Large intestine (tissue), 3 donors: ENCODE measurements around the gene PALD1. TPM values are rescaled to one million over a fixed set of nuclear protein-coding genes. Genes with fewer than 3 reads are reported as not detected.

Source experiments
- DNase-seq, 2 donors: peaks; one replicate each; pipeline versions ENCODE4 v3.0.0 to v3.0.0-alpha.2; 2013
- H3K27ac ChIP-seq: one replicate; pipeline ENCODE4 v1.5.1; 2013; ENCODE audit warnings: low read length
- H3K27me3 ChIP-seq: 2 replicates; pipeline ENCODE4 v1.6.1; 2013; ENCODE audit warnings: low read length; ENCODE audit not compliant: control insufficient read depth, insufficient read depth
- H3K36me3 ChIP-seq: 2 replicates; pipeline ENCODE4 v1.6.1; 2013; ENCODE audit warnings: low read length; ENCODE audit not compliant: control insufficient read depth, insufficient read depth
- H3K4me1 ChIP-seq: one replicate; pipeline ENCODE4 v1.6.1; 2013; ENCODE audit warnings: low read length; ENCODE audit not compliant: control insufficient read depth, insufficient read depth
- H3K4me3 ChIP-seq: one replicate; pipeline ENCODE4 v1.5.1; 2013; ENCODE audit warnings: low read length
- H3K9me3 ChIP-seq: one replicate; pipeline ENCODE4 v1.6.1; 2013; ENCODE audit warnings: mild to moderate bottlenecking, low read depth, low read length, moderate library complexity; ENCODE audit not compliant: control insufficient read depth
- WGBS: methylation state at CpG from one replicate; pipeline ENCODE4 v1.1.5; 2013; ENCODE audit warnings: low lambda C conversion rate; ENCODE audit not compliant: insufficient coverage; 5-methylcytosine and 5-hydroxymethylcytosine counted together
- polyA plus RNA-seq: library from polyadenylated mRNA; unstranded; fragments of 120-200 nt; gene quantifications from one replicate; pipeline ENCODE4 v1.2.1, GENCODE V29; 2013

The PALD1 gene
- polyA plus RNA-seq, 1 donor, result 6.1 TPM

DNA sequence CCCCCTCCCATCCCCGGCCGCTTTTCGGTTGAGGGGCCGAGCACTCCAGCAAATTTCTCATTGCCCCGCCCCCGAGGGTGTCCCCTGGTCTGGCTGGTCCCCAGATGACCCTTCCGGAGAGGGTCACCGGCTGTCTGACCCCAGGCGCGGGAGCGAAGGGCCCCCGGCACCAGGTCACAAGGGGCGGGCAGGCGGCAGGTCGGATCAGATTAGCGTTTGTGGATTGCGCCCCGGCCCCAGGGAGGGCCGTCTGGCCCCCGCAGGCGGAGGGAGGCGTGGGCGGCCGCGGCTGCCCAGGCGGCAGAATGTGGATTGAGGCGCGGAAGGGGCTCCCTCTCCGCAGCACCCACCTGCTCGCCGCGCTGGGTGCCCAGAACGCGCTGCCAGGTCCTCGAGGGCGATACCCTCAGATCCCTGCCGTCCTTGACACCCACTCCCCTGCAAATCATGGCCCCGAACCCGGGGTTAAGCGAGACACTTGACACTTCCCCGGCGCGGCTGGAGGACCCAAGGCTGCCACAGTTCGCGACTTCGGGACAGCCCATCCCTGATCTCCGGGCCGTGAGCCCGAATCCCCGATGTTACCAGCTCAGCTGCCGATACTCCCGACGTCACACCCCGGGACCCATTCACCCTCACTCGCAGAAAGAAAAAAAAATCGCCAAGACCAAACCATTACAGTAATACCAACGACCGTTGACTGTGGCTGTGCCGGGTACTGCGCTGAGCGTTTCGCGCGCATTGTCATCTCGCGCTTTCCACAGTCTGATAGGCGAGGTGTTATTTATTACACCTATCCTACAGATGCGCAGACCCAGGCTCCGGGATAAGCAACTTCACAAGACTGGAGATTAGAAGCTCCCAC is 38.0 kb upstream of the PALD1 start:
- no CpG with 5 or more reads among the region's 69 CpGs for WGBS

DNA sequence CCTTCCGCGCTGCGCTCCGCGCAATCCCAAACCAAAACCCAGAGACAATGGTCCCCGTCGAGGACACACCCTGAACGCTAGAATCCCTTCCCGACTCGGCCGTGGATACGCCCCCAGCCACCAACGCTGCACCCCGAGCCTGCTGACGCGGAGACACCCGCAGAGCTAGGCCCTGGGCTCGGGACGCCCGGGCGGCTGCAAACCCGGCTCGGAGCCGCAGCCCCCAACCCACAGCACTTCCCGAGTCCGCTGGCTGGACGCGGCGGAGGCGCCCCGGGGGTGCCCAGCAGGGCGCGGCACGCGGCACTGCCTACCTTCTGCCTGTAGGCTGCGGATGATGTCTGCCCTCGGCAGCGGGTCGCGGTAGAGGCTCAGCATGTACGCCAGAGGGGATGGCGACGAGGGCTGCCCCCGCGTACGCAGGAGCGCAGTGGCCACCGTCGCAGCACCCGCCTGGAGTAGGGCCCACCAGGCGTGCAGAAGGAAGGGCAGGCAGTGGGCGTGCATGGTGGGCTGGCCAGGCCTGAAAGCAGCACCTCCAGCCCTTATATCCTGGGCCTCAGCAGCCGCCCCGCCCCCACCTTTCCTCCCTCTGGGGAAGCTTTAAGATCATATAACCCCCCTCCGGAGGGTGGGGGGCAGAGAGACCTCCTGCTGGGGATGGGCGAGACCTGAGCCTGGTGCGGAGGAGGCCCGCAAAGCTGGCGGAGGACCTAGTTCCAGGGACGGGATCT is 37.2 kb upstream of the PALD1 start, which contains the start of gene NODAL:
NODAL (minus strand) TSS at position 521 of the 734 bp plus-strand sequence; CDS start at position 507, 14 bp downstream.
- Histone ChIP-seq H3K9me3 (peaks cover 10% of the 10 kb centered on the region), H3K27ac (no peak within 1 kb of the TSS), H3K27me3 (peaks cover 45% of the 10 kb centered on the region), H3K36me3 (no peaks in the 10 kb centered on the region), H3K4me1 (peaks cover 37% of the 10 kb centered on the region), H3K4me3 (no peak within 1 kb of the TSS)
- WGBS, result no CpG with 5 or more reads among the region's 60 CpGs
- DNase-seq, result no peak

More for the DNA sequence above, 38.0 kb upstream of the PALD1 start:
- H3K4me1 ChIP-seq, result peaks cover 31% of the 10 kb centered on the region
- H3K27ac ChIP-seq, result no peak overlapping the region
- peaks cover 45% of the 10 kb centered on the region for H3K27me3 ChIP-seq
- H3K4me3 ChIP-seq, result no peak overlapping the region
- peaks cover 4% of the 10 kb centered on the region for H3K36me3 ChIP-seq
- H3K9me3 ChIP-seq, result peaks cover 10% of the 10 kb centered on the region
- peak in 1 of 2 donors; percentile 37 for DNase-seq

DNA sequence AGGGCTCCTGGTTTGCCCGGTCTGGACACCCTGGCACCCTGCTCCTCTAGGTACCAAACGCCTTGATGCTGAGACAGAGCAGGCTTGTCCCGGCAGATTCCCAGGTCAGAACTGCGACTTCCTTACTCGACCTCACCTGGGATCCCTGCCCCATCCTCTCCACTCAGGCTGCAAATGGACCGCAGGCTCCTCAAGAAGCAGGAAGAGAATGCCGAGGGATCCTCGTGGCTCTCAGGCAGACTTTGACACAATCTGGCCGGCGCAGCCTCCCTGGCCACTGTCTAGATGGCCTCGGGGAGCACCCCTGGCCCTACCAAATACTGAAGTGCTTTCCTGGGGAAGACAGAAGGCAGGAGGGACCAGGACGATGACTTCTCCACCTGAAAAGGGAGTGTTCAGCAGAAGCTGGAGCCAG is 36.7 kb upstream of the PALD1 start:
- Histone ChIP-seq H3K27ac (no peak overlapping the region), H3K36me3 (no peaks in the 10 kb centered on the region), H3K9me3 (peaks cover 10% of the 10 kb centered on the region), H3K27me3 (peaks cover 45% of the 10 kb centered on the region), H3K4me3 (no peak overlapping the region), H3K4me1 (peaks cover 41% of the 10 kb centered on the region)
- peak in 1 of 2 donors; percentile 62 for DNase-seq
- no CpG with 5 or more reads among the region's 12 CpGs for WGBS

DNA sequence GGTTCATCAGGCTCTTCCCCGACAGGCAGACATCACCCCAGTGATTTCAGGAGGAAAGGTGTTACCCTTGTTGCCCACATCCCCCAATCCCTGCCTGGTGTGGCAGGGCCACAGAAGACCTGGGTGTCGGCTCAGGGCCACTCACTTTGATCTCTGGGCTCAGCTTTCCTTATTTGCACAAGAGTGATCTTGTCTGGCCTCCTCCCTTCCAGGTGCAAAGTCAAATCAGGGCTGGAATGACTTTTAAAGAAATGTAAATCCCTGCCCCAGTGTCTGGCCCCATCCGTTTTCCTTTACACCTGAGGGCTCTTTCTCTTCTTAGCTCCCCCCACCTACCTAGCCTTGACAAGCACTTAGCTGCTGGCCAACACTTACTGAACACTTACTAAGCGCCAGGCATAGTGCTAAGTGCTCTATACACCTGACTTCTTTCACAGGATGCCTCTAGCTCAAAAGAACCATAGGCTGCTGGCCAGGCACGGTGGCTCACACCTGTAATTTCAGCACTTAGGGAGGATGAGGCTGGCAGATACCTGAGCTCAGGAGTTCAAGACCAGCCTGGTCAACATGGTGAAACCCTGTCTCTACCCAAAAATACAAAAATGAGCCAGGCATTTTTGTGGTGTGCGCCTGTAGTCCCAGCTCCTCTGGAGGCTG is 36.1 kb upstream of the PALD1 start:
- Histone ChIP-seq H3K4me1 (peaks cover 41% of the 10 kb centered on the region), H3K27ac (no peak overlapping the region), H3K27me3 (peaks cover 45% of the 10 kb centered on the region), H3K9me3 (peaks cover 10% of the 10 kb centered on the region), H3K4me3 (no peak overlapping the region), H3K36me3 (no peaks in the 10 kb centered on the region)
- no CpG with 5 or more reads among the region's 6 CpGs for WGBS
- peak; percentile 80 to 87 for DNase-seq

DNA sequence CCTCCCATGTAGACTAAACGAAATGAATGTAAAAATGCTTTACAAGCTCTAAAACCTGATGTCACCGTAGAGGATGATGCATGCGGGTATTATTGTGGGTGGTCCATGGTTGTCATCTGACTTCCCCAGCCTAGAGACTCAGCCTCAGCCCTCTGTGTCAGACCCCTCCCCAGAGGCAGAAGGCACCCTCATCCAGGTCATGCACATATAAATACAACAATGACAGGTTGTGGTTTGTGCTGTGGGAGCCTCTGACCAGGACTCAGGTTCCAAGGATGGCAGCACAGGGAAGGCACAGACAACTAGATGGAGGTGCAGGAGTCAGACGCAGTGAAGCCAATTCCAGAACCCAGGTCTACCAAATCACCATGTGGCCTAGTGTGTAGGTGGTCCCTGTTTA is 33.8 kb upstream of the PALD1 start:
- Histone ChIP-seq H3K9me3 (peaks cover 10% of the 10 kb centered on the region), H3K4me1 (peaks cover 47% of the 10 kb centered on the region), H3K27ac (no peak overlapping the region), H3K36me3 (no peaks in the 10 kb centered on the region), H3K4me3 (no peak overlapping the region), H3K27me3 (peaks cover 26% of the 10 kb centered on the region)
- DNase-seq, result no peak
- WGBS, result no CpG with 5 or more reads among the region's 4 CpGs

DNA sequence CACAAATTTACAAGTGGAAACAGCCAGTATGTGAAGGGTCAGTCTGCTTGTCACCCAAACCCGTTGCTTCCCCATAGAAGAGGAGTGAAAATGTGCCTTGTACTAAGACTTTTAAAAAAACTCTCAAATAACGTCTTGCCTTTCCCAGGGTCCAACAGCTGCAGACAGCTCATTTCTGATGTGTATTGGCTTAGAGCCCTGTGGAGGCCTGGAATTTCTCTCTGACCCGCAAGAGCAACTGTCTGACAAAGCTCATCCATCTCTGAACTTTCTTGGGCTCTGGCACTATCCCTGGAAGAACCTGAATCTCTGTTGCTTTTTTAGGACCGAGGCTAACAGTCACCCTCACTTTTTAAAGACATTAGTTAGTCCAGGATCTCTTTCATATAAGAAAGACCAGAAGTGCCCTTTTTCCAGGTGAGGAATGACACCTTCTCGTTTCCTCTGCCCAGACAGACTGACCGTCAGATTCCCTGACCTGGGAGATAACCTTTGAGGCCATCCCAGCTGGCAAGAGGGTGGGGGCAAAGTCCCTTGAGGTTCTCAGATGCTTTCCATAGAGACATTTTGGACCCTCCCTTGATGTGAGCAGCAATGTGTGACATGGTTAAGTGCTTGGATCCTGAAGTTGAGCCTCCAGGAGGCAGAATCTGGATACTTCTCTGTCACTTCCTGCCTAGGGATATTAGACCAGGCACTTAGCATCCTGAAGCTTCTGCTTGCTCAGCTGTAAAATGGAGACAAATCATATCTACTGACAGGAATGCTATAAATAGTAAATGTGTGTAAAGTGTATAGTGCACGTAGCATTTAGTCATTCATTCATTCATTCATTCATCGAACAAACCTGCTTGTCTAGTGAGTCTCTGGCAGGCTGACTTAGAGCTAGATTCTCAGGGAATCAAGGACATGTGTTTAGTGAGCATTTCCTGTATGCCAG is 32.6 kb upstream of the PALD1 start:
- DNase-seq, result peak in 1 of 2 donors; percentile 46
- no peaks in the 10 kb centered on the region for H3K36me3 ChIP-seq
- no peak overlapping the region for H3K4me3 ChIP-seq
- WGBS, result no CpG with 5 or more reads among the region's 8 CpGs
- H3K27me3 ChIP-seq, result peaks cover 13% of the 10 kb centered on the region
- peaks cover 38% of the 10 kb centered on the region for H3K4me1 ChIP-seq
- H3K9me3 ChIP-seq, result peaks cover 7% of the 10 kb centered on the region
- H3K27ac ChIP-seq, result peak overlapping the region; percentile 7

DNA sequence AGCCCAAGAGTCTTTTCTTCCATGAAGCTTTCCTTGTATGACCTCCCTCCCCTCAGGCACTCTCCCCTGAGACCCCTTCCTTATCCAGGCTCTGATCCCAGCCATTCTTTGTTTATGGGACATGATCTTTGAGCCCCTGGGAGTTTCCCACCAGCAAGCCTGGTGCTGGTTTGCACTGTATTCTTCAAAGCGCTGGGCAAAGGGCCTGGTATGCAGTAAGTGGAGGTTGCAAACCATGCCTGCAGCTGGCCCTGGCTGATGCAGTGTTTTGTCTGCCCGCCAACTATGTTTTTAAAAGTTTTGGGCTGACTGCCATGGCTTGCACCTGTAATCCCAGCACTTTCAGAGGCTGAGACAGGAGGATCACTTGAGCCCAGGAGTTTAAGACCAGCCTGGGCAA is 30.3 kb upstream of the PALD1 start:
- H3K36me3 ChIP-seq, result no peaks in the 10 kb centered on the region
- no peak overlapping the region for H3K27ac ChIP-seq
- DNase-seq, result peak in 1 of 2 donors; percentile 34
- H3K4me3 ChIP-seq, result no peak overlapping the region
- no peaks in the 10 kb centered on the region for H3K9me3 ChIP-seq
- peaks cover 18% of the 10 kb centered on the region for H3K4me1 ChIP-seq
- no peaks in the 10 kb centered on the region for H3K27me3 ChIP-seq
- no CpG with 5 or more reads among the region's 2 CpGs for WGBS

DNA sequence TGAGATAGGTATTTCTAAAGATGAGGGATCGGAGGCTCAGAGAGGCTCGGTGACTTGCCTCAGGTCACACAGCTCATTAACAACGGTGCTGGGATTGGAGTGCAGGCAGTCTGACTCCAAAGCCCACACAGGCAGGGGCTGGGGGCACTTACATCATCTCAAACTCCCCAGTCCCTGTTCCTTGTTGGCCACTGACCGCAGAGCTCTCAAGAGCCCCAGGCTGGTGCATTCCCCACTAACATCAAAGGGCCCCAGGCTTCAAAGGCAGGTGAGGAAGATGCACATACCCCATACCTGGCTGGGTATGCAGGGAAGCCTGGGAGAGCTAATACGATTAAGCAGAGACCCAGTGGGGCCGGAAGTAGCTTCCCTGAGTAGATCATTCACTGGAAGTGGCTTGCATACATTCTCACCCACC is 23.3 kb upstream of the PALD1 start:
- H3K27me3 ChIP-seq, result peaks cover 44% of the 10 kb centered on the region
- no peak for DNase-seq
- H3K9me3 ChIP-seq, result peaks cover 5% of the 10 kb centered on the region
- WGBS, result no CpG with 5 or more reads among the region's 6 CpGs
- peaks cover 4% of the 10 kb centered on the region for H3K4me1 ChIP-seq
- no peak overlapping the region for H3K4me3 ChIP-seq
- no peak overlapping the region for H3K27ac ChIP-seq
- H3K36me3 ChIP-seq, result no peaks in the 10 kb centered on the region

DNA sequence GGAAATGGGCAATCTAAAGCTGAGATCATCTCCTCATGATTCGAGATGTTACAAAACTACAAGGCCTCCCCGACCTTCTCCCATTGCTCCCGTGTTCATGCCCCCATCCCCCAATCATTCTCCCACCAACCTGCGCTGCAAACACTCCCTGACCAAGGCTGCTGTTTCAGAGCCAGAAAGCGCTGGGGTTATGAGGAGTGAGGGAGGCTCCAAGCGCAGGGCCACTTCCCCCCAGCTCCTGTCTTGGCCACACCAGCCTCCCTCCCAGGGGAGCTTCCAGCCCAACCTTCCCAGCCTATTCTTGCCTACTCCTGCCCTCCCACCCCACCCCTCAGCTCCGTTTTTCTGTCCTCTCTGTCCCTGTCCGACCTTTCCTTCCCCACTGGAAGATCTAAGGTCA is 22.4 kb upstream of the PALD1 start:
- Histone ChIP-seq H3K27me3 (peaks cover 44% of the 10 kb centered on the region), H3K4me1 (peaks cover 4% of the 10 kb centered on the region), H3K36me3 (no peaks in the 10 kb centered on the region), H3K9me3 (peaks cover 5% of the 10 kb centered on the region), H3K4me3 (no peak overlapping the region), H3K27ac (no peak overlapping the region)
- WGBS, result no CpG with 5 or more reads among the region's 8 CpGs
- no peak for DNase-seq
